ENCODE results near the gene VSIG4. TPM values are rescaled to one million over a fixed set of nuclear protein-coding genes. Genes with fewer than 3 reads are reported as not detected.

The VSIG4 gene
- polyA plus RNA-seq, 3 donors = 10.2 to 56.8 (median 25.1) TPM

- H3K79me2 ChIP-seq (ENCODE audit: insufficient read depth, low read length) = no peaks in the 10 kb centered on the region
- no peak overlapping the region for H3K4me3 ChIP-seq (replicated peaks in 1 of 3; ENCODE audit: low read depth in 2 of 3, low read length in 3 of 3)
- Mint-ChIP-seq H3K9me3 (peaks cover 0 to 3% (median 0%) of the 10 kb centered on the region in 7 donors), H3K27ac (peak overlapping the region in 1 of 7 donors; percentile 74), H3K36me3 (no peaks in the 10 kb centered on the region), H3K4me3 (no peak overlapping the region), H3K27me3 (ENCODE audit: low read depth in 3 of 3) (peaks cover 0 to 22% (median 4%) of the 10 kb centered on the region in 3 donors), H3K4me1 (peaks cover 29% of the 10 kb centered on the region)
- H3K36me3 ChIP-seq (replicated peaks in 1 of 2; ENCODE audit: control insufficient read depth in 1 of 2, insufficient read depth in 2 of 2, low read length in 2 of 2) = no peaks in the 10 kb centered on the region
- H3K9ac ChIP-seq (ENCODE audit: insufficient read depth, low read length, poor library complexity, severe bottlenecking) = no peak overlapping the region
- no peak for DNase-seq
- peaks cover 0 to 21% of the 10 kb centered on the region in 2 donors for H3K27me3 ChIP-seq (ENCODE audit: control insufficient read depth in 2 of 2, insufficient read depth in 2 of 2, low read length in 2 of 2)
- no peaks in the 10 kb centered on the region for H4K20me1 ChIP-seq (ENCODE audit: insufficient read depth, low read length)
- no peak overlapping the region for H3K27ac ChIP-seq (ENCODE audit: low read depth in 1 of 2, low read length in 2 of 2)
- no peak for TF ChIP-seq CTCF (IDR thresholded peaks at IDR 0.05)
- peaks cover 11 to 29% of the 10 kb centered on the region in 2 donors for H3K4me1 ChIP-seq (ENCODE audit: control insufficient read depth in 1 of 2, insufficient read depth in 2 of 2, low read length in 2 of 2)
- H2AFZ ChIP-seq (ENCODE audit: insufficient read depth, low read depth, low read length, poor library complexity, severe bottlenecking) = no peak overlapping the region
- no CpG with 5 or more reads among the region's 1 CpG for WGBS (ENCODE audit: insufficient coverage)
- intact Hi-C loops (cut with micrococcal nuclease) = no loop called here
- H3K9me3 ChIP-seq (replicated peaks in 1 of 2; ENCODE audit: control insufficient read depth in 1 of 2, insufficient read depth in 1 of 2, low read length in 2 of 2) = no peaks in the 10 kb centered on the region
- H3K4me2 ChIP-seq (replicated peaks; ENCODE audit: extremely low read depth, low read length, poor library complexity, severe bottlenecking) = no peak overlapping the region
Observed at GRCh38 chrX:66036231-66036630, 3.6 kb downstream of the VSIG4 start.

- Mint-ChIP-seq H3K36me3 (no peaks in the 10 kb centered on the region), H3K27ac (peak overlapping the region in 1 of 7 donors; percentile 27), H3K4me1 (peaks cover 29% of the 10 kb centered on the region), H3K4me3 (no peak overlapping the region), H3K9me3 (peaks cover 0 to 3% (median 0%) of the 10 kb centered on the region in 7 donors), H3K27me3 (ENCODE audit: low read depth in 3 of 3) (peaks cover 0 to 18% (median 4%) of the 10 kb centered on the region in 3 donors)
- no peaks in the 10 kb centered on the region for H3K79me2 ChIP-seq (ENCODE audit: insufficient read depth, low read length)
- no peaks in the 10 kb centered on the region for H3K36me3 ChIP-seq (replicated peaks in 1 of 2; ENCODE audit: control insufficient read depth in 1 of 2, insufficient read depth in 2 of 2, low read length in 2 of 2)
- H4K20me1 ChIP-seq (ENCODE audit: insufficient read depth, low read length) = no peaks in the 10 kb centered on the region
- peaks cover 0 to 21% of the 10 kb centered on the region in 2 donors for H3K27me3 ChIP-seq (ENCODE audit: control insufficient read depth in 2 of 2, insufficient read depth in 2 of 2, low read length in 2 of 2)
- peaks cover 14 to 32% of the 10 kb centered on the region in 2 donors for H3K4me1 ChIP-seq (ENCODE audit: control insufficient read depth in 1 of 2, insufficient read depth in 2 of 2, low read length in 2 of 2)
- no peak overlapping the region for H3K4me2 ChIP-seq (replicated peaks; ENCODE audit: extremely low read depth, low read length, poor library complexity, severe bottlenecking)
- H3K27ac ChIP-seq (ENCODE audit: low read depth in 1 of 2, low read length in 2 of 2) = no peak overlapping the region
- no peak for DNase-seq
- no peaks in the 10 kb centered on the region for H3K9me3 ChIP-seq (replicated peaks in 1 of 2; ENCODE audit: control insufficient read depth in 1 of 2, insufficient read depth in 1 of 2, low read length in 2 of 2)
- no peak overlapping the region for H3K4me3 ChIP-seq (replicated peaks in 1 of 3; ENCODE audit: low read depth in 2 of 3, low read length in 3 of 3)
- TF ChIP-seq CTCF (IDR thresholded peaks at IDR 0.05) = no peak
- H2AFZ ChIP-seq (ENCODE audit: insufficient read depth, low read depth, low read length, poor library complexity, severe bottlenecking) = no peak overlapping the region
- no peak overlapping the region for H3K9ac ChIP-seq (ENCODE audit: insufficient read depth, low read length, poor library complexity, severe bottlenecking)
- intact Hi-C loops (cut with micrococcal nuclease) = no loop called here
Observed at GRCh38 chrX:66035667-66036066, 4.2 kb downstream of the VSIG4 start.
